Measurements from ENCODE around the gene MMP12.

Gene MMP12

GRCh38 chr11:102849311-102849710 is 25.5 kb downstream of the MMP12 start:
- ATAC-seq (ENCODE audit: insufficient read depth, low read depth) (no peak), DNase-seq (no peak)
- no peaks in the 10 kb centered on the region for H3K79me2 ChIP-seq (ENCODE audit: insufficient read depth, low read length)
- no peak for TF ChIP-seq EZH2 (IDR thresholded peaks at IDR 0.05; ENCODE audit: borderline replicate concordance, low read depth, low read length, severe bottlenecking)
- no peak for TF ChIP-seq CTCF (IDR thresholded peaks at IDR 0.05; ENCODE audit: borderline replicate concordance, extremely low read depth, low read length, poor library complexity, severe bottlenecking)
- no peaks in the 10 kb centered on the region for H3K36me3 ChIP-seq (ENCODE audit: insufficient read depth, low read length)
- no peak overlapping the region for H3K27ac ChIP-seq (ENCODE audit: low read length)
- H4K20me1 ChIP-seq (ENCODE audit: insufficient read depth, low read length): no peaks in the 10 kb centered on the region
- no peaks in the 10 kb centered on the region for H3K4me1 ChIP-seq (ENCODE audit: insufficient read depth, low read length)
- no peak overlapping the region for H2AFZ ChIP-seq (ENCODE audit: low read depth, low read length)
- no peak overlapping the region for H3K4me2 ChIP-seq (ENCODE audit: insufficient read depth, low read length)
- H3K9me3 ChIP-seq (ENCODE audit: insufficient read depth, low read length, severe bottlenecking): no peaks in the 10 kb centered on the region
- H3K27me3 ChIP-seq (ENCODE audit: insufficient read depth, low read length, poor library complexity): no peaks in the 10 kb centered on the region
- H3K9ac ChIP-seq (ENCODE audit: low read depth, low read length): no peak overlapping the region
- H3K4me3 ChIP-seq (ENCODE audit: low read depth in 1 of 2, low read length in 2 of 2): no peak overlapping the region

GRCh38 chr11:102846292-102846691 is 28.5 kb downstream of the MMP12 start:
- Histone ChIP-seq H3K9ac (ENCODE audit: low read depth, low read length) (no peak overlapping the region), H3K79me2 (ENCODE audit: insufficient read depth, low read length) (no peaks in the 10 kb centered on the region), H4K20me1 (ENCODE audit: insufficient read depth, low read length) (no peaks in the 10 kb centered on the region), H3K4me3 (ENCODE audit: low read depth in 1 of 2, low read length in 2 of 2) (no peak overlapping the region), H3K27me3 (ENCODE audit: insufficient read depth, low read length, poor library complexity) (no peaks in the 10 kb centered on the region), H3K36me3 (ENCODE audit: insufficient read depth, low read length) (no peaks in the 10 kb centered on the region), H3K9me3 (ENCODE audit: insufficient read depth, low read length, severe bottlenecking) (no peaks in the 10 kb centered on the region), H3K27ac (ENCODE audit: low read length) (no peak overlapping the region), H2AFZ (ENCODE audit: low read depth, low read length) (no peak overlapping the region), H3K4me2 (ENCODE audit: insufficient read depth, low read length) (no peak overlapping the region), H3K4me1 (ENCODE audit: insufficient read depth, low read length) (no peaks in the 10 kb centered on the region)
- DNase-seq (no peak), ATAC-seq (ENCODE audit: insufficient read depth, low read depth) (no peak)
- no peak for TF ChIP-seq EZH2 (IDR thresholded peaks at IDR 0.05; ENCODE audit: borderline replicate concordance, low read depth, low read length, severe bottlenecking)
- no peak for TF ChIP-seq CTCF (IDR thresholded peaks at IDR 0.05; ENCODE audit: borderline replicate concordance, extremely low read depth, low read length, poor library complexity, severe bottlenecking)

GRCh38 chr11:102843489-102843888 is 31.3 kb downstream of the MMP12 start, which contains the start of gene MMP3:
Gene MMP3 (minus strand): TSS chr11:102843609. CDS start chr11:102843546, 63 bp downstream.
- no peak for DNase-seq
- no peak for ATAC-seq (ENCODE audit: insufficient read depth, low read depth)
- Histone ChIP-seq H3K9ac (ENCODE audit: low read depth, low read length) (no peak within 1 kb of the TSS), H3K79me2 (ENCODE audit: insufficient read depth, low read length) (no peaks in the 10 kb centered on the region), H4K20me1 (ENCODE audit: insufficient read depth, low read length) (no peaks in the 10 kb centered on the region), H3K4me2 (ENCODE audit: insufficient read depth, low read length) (no peak within 1 kb of the TSS), H3K27ac (ENCODE audit: low read length) (no peak within 1 kb of the TSS), H3K4me1 (ENCODE audit: insufficient read depth, low read length) (no peaks in the 10 kb centered on the region), H2AFZ (ENCODE audit: low read depth, low read length) (no peak within 1 kb of the TSS), H3K27me3 (ENCODE audit: insufficient read depth, low read length, poor library complexity) (no peaks in the 10 kb centered on the region), H3K9me3 (ENCODE audit: insufficient read depth, low read length, severe bottlenecking) (no peaks in the 10 kb centered on the region), H3K4me3 (ENCODE audit: low read depth in 1 of 2, low read length in 2 of 2) (no peak within 1 kb of the TSS), H3K36me3 (ENCODE audit: insufficient read depth, low read length) (no peaks in the 10 kb centered on the region)
- TF ChIP-seq CTCF (IDR thresholded peaks at IDR 0.05; ENCODE audit: borderline replicate concordance, extremely low read depth, low read length, poor library complexity, severe bottlenecking) (no peak), EZH2 (IDR thresholded peaks at IDR 0.05; ENCODE audit: borderline replicate concordance, low read depth, low read length, severe bottlenecking) (no peak)

- no peak for ATAC-seq (ENCODE audit: insufficient read depth, low read depth)
- H2AFZ ChIP-seq (ENCODE audit: low read depth, low read length): no peak overlapping the region
- no peak overlapping the region for H3K27ac ChIP-seq (ENCODE audit: low read length)
- no peak for DNase-seq
- H3K4me3 ChIP-seq (ENCODE audit: low read depth in 1 of 2, low read length in 2 of 2): no peak overlapping the region
- TF ChIP-seq CTCF (IDR thresholded peaks at IDR 0.05; ENCODE audit: borderline replicate concordance, extremely low read depth, low read length, poor library complexity, severe bottlenecking) (no peak), EZH2 (IDR thresholded peaks at IDR 0.05; ENCODE audit: borderline replicate concordance, low read depth, low read length, severe bottlenecking) (no peak)
- no peak overlapping the region for H3K9ac ChIP-seq (ENCODE audit: low read depth, low read length)
- no peaks in the 10 kb centered on the region for H3K27me3 ChIP-seq (ENCODE audit: insufficient read depth, low read length, poor library complexity)
- H3K9me3 ChIP-seq (ENCODE audit: insufficient read depth, low read length, severe bottlenecking): no peaks in the 10 kb centered on the region
- H3K36me3 ChIP-seq (ENCODE audit: insufficient read depth, low read length): no peaks in the 10 kb centered on the region
- no peaks in the 10 kb centered on the region for H3K79me2 ChIP-seq (ENCODE audit: insufficient read depth, low read length)
- no peaks in the 10 kb centered on the region for H3K4me1 ChIP-seq (ENCODE audit: insufficient read depth, low read length)
- H4K20me1 ChIP-seq (ENCODE audit: insufficient read depth, low read length): no peaks in the 10 kb centered on the region
- H3K4me2 ChIP-seq (ENCODE audit: insufficient read depth, low read length): no peak overlapping the region
Measured at GRCh38 chr11:102842930-102843329, 31.9 kb downstream of the MMP12 start.
